Erythroblast (primary cell): ENCODE measurements around the gene KLHL7.
A peak's percentile ranks its signal among the peaks of the same experiment; 100 is the strongest.
"Not testable (repeated sequence)": the region's sequence is repeated elsewhere in the genome, so short reads cannot be mapped to it uniquely, and the experiment has no call there.

Experiments used
- DNase-seq, 2 experiments: peaks; one replicate each; lab custom pipeline; 2025; lab: John Stamatoyannopoulos, UW
- GATA1 ChIP-seq: IDR thresholded peaks from 2 replicates; pipeline ENCODE4 v1.6.1; 2011; ENCODE audit warnings: low read depth, mild to moderate bottlenecking, control low read depth, low read length, moderate library complexity
- POLR2A ChIP-seq: IDR thresholded peaks from 2 replicates; pipeline ENCODE4 v1.6.1; 2011; ENCODE audit warnings: mild to moderate bottlenecking, low read length

The KLHL7 gene

DNA sequence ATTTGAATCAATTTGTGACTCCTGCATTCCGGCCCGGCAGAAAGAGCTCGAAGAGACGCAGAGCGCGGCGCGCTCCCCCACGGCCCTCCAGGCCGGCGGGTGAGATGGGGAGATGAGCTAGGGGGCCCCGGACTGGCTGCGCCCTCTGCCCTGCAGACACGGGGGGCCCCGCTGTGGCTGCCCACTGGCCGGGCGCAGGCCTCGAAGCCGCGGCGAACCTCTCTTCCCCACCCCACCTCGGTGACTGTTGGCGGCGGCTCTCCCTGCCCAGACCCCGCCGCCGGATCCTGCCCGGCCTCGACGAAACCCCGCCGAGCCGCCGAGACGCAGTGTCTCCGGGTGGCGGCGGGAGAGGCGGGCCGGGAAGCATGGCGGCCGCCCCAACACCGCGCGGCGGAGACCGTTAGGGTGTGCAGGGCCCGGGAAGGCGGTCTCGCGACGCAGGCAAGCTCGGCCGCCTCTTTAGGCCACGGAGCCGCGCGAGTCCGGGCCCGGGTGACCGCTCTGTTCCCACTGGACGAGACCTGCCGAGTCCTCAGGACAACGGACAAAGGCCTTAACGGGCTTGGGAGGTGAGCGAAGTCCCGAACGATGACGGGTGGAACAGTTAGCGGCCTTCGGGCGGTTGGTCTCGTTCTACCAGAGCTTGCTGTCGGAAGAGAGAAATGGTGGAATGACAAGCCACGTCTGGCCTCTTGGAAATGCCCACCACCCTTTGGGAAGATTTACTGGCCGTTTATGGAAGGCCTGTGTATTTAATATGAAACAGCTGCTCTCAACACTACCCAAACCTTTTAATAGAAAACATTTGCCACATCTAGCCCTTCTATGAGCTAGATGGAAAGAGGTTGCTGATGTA lies 100.6 kb downstream of the KLHL7 start:
- peak; percentile 53 to 59 for DNase-seq
- TF ChIP-seq POLR2A (no peak), GATA1 (no peak)

DNA sequence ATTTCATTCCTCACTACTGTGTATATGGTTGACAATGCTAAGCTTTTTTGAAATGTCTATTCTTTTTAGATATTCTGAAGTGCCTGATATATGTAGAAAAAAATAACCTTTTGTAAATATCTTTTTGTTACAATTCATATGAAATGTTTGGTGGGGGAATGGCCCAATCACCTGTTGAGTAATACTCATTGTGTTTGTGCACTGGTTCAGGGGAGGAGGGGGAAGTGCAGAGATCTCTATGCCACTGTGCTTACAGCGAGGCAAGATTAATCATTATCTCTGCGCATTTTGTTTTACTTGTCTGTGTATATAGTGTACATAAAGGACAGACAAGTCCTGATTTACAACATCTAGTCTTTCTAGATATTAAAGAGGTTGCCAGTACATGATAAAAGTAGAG lies 101.4 kb downstream of the KLHL7 start:
- TF ChIP-seq POLR2A = no peak
- TF ChIP-seq GATA1 = no peak

DNA sequence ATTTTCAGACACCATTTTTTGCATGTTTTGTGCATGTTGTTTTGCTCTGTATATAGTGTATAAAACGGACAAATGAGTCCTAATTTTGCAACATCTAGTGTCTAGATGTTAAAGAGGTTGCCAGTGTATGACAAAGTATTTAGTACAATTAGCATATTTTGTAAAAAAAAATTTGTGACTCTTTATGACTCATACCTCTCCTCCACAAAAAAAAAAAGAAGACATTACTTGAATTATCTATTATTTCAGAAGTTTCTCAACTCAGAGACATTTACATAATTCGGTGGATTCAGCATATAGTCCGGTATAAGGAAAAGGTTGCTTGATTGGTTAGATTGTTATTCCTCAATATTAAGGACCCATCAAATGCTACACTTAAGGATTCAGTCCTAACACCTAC lies 102.3 kb downstream of the KLHL7 start:
- no peak for DNase-seq
- TF ChIP-seq POLR2A = no peak

More for the DNA sequence above, 101.4 kb downstream of the KLHL7 start:
- no peak for DNase-seq

DNA sequence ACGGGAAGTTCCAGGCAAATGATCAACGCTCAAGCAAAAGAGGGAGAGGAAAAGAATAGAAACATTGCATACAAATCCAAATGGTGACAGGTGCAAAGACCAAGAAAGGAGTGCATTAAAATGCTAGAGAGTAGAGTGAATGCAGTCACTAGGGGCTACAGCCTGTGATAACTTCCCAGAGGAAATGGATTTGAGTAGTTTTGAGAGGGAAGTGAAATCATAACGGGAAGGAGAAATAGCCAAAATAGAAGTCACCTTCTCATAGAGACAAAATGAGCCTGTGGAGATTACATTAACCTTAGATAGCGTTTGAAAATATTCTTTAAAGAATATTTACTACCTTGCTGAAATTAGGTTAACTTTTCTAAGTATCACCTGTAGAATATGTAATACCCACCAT lies 102.7 kb downstream of the KLHL7 start:
- TF ChIP-seq GATA1 (no peak), POLR2A (no peak)
- no peak for DNase-seq

GRCh38 chr7:23210506-23210905 lies 104.9 kb downstream of the KLHL7 start:
- no peak for TF ChIP-seq GATA1
- no peak for TF ChIP-seq POLR2A
- DNase-seq = no peak

DNA sequence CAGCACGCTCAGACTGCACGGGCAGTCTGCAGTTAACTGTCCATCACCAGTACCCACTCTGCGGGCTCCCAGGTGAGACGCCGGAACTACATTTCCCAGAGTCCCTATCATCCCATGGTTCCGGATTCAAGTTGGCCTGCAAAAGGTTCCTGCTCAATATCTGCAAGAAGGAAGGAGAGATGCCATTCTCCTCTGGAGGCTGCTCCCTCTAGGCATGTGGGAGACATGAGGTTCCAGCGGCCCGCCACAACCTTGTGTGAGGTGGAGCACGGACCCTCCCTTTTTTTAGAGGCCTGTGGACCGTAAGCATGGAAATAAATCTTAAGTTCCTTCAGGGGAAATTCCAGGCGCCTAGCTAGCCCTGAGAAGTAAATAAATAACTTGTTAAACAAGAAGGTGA lies 106.0 kb downstream of the KLHL7 start:
- no peak for TF ChIP-seq GATA1
- no peak for TF ChIP-seq POLR2A

GRCh38 chr7:23212395-23212794 lies 106.8 kb downstream of the KLHL7 start:
- TF ChIP-seq GATA1 = no peak
- no peak for TF ChIP-seq POLR2A
- DNase-seq = no peak

More for the DNA sequence above, 106.0 kb downstream of the KLHL7 start:
- DNase-seq = no peak

GRCh38 chr7:23212841-23213240 lies 107.3 kb downstream of the KLHL7 start:
- DNase-seq = no peak
- no peak for TF ChIP-seq POLR2A
- no peak for TF ChIP-seq GATA1

GRCh38 chr7:23213755-23214154 lies 108.2 kb downstream of the KLHL7 start:
- TF ChIP-seq POLR2A (no peak), GATA1 (no peak)
- no peak for DNase-seq

DNA sequence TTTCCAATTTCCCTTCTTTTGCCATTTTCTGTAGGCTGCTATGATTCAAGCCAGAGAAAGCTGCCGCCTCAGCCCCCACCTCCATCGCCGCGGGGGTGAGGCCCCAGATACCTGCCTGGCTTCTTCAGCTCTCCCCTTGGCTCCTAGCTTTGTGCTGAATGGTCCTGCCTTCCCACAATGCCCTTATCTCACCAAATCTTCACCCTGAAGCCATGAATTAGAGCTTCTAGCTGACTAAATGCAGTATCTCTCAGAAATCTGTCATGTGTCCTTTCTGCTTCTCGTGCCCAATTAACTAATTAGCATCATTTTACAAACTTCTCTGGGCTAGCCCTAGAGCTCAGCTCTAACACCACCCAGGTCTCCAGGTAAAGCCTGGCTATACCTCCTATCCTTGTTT lies 108.8 kb downstream of the KLHL7 start:
- no peak for DNase-seq
- TF ChIP-seq POLR2A = no peak

DNA sequence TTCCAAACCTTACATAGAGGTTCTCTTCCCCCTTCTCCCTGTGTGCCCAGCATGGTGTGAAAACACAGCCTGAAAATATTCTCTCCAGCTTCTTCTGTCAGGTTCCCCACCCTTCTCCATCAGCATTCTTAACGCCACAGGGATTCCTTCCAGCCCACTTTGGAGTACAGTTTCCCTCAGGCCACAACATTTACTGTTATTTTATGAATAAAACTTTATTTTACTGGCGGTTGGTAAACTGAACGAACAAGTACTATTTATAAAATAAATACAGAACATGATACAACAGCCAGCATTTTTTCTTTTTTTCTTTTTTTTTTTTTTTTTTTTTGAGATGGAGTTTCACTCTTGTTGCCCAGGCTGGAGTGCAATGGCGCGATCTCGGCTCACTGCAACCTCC lies 109.4 kb downstream of the KLHL7 start:
- DNase-seq = no peak
- no peak for TF ChIP-seq GATA1
- no peak for TF ChIP-seq POLR2A

- DNase-seq = no peak
- TF ChIP-seq GATA1 (no peak), POLR2A (no peak)
Measured at GRCh38 chr7:23216021-23216420, 110.4 kb downstream of the KLHL7 start.

DNA sequence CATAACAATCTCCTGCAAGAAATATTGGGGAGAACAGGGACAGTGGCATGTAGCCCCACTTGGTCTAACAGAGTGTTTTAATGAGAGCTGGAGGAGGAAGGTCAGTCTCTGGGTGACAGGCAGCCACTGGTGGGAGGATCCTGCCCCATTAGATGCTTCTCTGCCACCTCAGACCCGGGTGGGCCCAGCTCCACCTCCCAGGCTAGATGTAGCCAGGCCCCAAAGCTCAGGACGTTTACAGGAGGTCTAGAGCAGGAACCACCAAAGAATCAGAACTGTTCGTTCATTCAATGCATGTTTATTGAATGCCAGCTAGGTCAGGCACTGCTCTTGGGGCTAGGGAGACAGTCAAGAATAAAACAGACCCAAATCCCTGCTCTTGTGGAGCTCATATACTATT lies 112.6 kb downstream of the KLHL7 start:
- TF ChIP-seq POLR2A = no peak
- no peak for TF ChIP-seq GATA1
- no peak for DNase-seq

GRCh38 chr7:23220690-23221305 lies 115.2 kb downstream of the KLHL7 start:
- peak in 1 of 2 experiments; percentile 11 for DNase-seq
- TF ChIP-seq GATA1 = no peak
- TF ChIP-seq POLR2A = no peak

- TF ChIP-seq GATA1 = no peak
- TF ChIP-seq POLR2A = no peak
Measured at GRCh38 chr7:23222439-23223030, 117.0 kb downstream of the KLHL7 start.

DNA sequence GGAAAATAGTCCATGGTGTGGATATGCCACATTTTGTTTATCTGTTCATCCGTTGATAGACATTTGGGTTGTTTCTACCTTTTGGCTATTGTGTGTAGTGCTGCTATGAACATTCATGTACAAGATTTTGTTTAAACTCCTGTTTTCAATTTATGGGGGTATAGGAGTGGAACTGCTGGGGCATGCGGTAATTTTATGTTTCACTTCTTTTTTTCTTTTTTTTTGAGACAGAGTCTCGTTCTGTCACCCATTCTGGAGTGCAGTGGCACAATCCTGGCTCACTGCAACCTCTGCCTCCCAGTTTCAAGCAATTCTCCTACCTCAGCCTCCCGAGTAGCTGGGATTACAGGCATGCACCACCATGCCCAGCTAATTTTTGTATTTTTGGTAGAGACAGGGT lies 118.8 kb downstream of the KLHL7 start:
- DNase-seq = not testable (repeated sequence)

More at GRCh38 chr7:23222439-23223030, 117.0 kb downstream of the KLHL7 start:
- no peak for DNase-seq
